NCI-H2107 treated with DMSO at 0.1 percent for 48 hours (cell line): Measurements from ENCODE around the gene ETV4.

Experiments
- DNase-seq: peaks from one replicate; lab custom pipeline; 2025; ENCODE audit not compliant: unreplicated experiment; lab: John Stamatoyannopoulos, UW

ETV4 gene

GRCh38 chr17:43547189-43547550 is 1.0 kb upstream of the ETV4 start:
- DNase-seq = no peak

GRCh38 chr17:43545383-43545632 is 832 bp downstream of the ETV4 start:
- no peak for DNase-seq

- DNase-seq = no peak
These were observed 2.2 kb downstream of the ETV4 start for GRCh38 chr17:43543771-43544575.

GRCh38 chr17:43543300-43543699 is 2.8 kb downstream of the ETV4 start:
- DNase-seq = no peak

- DNase-seq = no peak
These were observed 3.3 kb downstream of the ETV4 start for GRCh38 chr17:43542859-43543258.

DNA sequence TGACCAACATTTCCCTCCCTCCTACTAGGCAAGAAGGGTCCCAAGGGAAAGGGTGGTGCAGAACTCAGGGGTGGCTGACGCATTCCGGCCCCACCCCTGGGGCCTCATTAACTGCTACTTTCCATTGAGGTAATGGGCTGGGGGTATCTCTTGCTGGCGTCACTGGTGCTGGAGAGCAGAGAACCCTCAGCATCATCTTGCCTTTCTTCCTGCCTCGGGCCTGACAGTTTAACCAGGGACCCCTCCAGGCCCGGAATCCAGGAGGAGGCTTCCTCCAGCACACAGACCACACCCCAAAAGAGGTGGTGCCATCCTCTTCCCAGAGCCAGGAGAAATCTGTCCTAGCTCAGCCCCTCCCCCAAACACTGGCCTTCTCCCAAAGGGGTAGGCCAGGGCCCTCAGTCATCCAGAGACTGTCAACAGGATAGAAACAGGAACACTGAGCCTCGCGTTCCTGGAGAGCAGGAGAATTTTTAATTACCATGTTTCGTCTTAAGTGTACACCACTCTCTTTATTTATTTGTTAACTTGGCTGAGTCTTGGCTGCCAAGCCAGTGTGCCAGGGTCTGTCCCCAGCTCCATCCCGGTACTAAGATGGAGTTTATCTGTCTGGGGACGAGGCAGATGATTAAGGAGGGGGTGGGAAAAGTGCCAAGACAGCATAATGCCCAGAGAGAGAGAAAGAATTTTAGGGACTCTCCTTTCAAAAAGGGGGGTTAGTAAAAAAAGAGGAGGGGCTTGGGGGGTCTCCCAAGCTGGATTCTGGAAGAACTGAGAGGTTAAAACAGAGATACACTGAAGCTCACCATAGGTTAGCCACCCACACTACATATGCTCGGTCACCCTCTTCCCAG is 5.1 kb downstream of the ETV4 start:
- no peak for DNase-seq

DNA sequence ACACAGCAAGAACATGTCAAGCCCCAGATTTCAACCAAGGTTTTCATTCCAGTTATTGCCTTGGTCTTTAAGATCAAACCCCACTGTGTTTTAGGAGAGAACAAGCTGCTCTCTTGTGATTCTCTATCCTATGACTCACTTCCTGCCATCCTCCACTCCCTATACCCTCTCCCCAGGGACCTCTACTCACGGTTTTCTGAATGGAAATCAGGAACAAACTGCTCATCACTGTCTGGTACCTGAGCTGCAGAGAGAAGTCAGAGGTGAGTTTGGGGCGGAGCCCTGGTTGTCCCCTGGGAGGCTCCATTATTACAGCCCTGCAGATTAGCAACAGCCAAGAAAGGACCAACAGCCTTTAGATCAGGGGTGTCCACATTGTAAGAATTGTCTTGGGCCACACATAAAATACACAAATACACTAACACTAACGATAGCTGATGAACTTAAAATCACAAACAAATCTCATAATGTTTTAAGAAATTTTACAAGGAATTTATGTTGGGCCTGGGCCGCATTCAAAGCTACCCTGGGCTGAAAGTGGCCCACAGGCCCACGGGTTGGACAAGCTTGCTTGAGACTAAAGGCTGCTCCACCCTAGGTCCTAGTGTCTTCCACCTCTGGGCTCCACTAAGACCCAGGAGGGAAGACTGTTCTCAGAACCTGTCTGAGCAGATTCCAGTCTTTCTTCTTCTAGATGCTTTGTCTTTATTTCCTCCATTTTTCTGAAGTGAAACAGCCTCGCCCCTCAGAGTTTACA is 9.7 kb downstream of the ETV4 start:
- DNase-seq = no peak

GRCh38 chr17:43534909-43535308 is 11.2 kb downstream of the ETV4 start:
- no peak for DNase-seq

DNA sequence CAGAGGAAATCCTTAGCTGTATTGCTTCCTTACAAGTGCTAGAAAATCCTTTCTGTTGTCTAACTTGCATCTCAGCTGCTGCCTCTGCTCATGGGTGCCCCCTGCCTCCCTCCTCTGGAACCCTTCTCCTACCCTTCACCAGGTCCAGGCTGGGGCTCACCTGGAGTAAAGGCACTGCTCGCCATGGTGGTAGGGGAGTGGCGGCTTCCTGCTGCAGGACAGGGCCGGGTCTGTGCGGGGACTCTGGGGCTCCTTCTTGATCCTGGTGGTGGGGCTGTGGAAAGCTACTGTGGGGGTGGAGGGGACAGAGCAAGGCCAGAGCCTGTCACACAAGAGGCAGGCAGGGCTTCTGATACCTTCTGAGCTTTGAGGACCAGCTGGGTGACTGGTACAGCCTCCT is 12.4 kb downstream of the ETV4 start:
- no peak for DNase-seq

- DNase-seq = no peak
These were observed 13.6 kb downstream of the ETV4 start for GRCh38 chr17:43532581-43532980.

GRCh38 chr17:43531955-43532354 is 14.2 kb downstream of the ETV4 start:
- DNase-seq = no peak

- no peak for DNase-seq
These were observed 15.1 kb downstream of the ETV4 start for GRCh38 chr17:43531082-43531378.

GRCh38 chr17:43530288-43531081 is 15.7 kb downstream of the ETV4 start:
- peak; percentile 43 for DNase-seq

DNA sequence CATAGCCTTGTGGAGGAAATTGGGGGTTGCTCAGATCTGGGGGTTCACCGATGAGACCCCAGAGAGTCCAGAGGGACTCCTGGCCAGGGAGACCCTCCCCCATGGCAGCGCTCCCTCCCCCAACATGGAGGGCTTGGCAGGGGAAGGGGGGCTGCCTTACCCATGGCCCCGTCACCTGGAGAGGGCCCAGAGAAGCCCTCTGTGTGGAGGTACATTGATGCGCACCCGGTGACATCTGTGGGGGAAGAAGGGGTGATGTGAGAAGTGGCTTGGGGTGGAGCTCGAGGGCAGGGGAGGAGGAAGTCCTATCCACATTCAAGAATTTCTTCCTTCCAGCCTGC is 16.2 kb downstream of the ETV4 start:
- no peak for DNase-seq

DNA sequence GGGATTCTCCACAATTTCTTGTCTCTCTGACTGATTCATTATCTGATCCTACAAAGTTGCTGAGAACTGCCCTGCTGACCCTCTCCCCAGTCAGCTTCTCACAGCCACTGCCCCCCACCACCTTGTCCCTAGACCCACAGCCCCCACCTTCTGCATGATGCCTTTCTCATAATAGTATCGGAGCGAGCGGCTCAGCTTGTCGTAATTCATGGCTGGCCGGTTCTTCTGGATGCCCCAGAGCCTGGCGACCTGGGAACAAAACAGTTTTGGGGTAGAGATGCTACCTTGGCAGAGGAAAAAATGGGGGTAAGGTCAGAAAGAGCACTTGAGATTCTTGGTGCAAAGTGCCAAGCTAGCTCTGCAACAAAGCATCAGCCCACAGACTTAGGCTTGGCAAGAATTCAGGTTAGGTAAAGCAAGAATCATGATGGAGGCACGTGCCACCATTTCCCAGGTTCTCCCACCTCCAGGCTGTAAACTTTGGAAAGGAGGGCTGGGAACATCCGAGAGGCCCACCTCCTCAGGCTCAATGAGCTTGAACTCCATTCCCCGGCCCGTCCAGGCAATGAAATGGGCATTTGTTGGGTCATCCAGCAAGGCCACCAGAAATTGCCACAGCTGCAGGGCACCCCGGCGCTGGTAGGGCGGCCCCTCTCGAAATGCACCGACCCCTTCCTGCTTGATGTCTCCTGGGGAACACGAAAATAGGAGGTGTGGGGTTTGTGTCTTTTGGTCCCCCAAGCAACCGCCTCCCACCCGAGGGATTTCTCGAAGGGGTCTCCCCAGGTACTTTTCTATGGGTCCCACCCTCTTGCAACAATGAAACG is 16.9 kb downstream of the ETV4 start:
- no peak for DNase-seq

GRCh38 chr17:43528319-43528987 is 17.7 kb downstream of the ETV4 start:
- DNase-seq = no peak

DNA sequence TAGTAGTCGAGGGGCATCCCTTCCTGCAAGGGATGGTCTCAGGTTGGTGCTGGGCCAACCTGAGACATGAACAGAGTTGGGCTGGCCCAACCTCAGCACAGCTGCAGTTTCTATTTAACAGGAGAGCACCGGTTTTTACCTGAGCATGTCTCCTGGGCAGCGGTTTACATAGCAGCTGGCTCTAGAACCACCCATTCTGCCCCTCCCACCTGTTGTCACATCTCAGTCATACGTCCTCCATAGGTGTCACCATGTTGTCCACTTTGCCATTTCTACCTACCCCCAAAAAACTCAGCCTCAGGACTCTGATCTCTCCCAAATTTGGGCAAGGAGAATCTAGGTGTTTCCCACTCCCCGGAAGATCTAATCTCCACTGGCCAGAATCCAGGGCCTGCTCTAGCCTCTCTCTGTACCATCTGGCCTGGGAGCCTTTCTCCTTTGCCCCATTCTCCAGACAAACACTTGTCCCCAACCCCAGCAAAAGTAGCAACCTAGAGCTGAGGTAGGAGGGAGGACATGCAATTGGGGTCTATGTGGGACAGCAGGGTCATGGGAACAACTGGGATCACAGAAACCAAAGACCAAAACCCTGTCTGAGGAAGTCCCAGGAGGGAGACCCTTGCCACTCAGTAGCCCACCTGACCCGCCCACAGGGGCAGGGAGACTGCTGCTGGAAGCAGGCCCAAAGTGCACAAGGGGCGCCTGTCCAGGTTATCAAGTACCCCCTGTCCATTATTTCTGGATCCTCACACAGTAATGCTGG is 19.1 kb downstream of the ETV4 start:
- no peak for DNase-seq

DNA sequence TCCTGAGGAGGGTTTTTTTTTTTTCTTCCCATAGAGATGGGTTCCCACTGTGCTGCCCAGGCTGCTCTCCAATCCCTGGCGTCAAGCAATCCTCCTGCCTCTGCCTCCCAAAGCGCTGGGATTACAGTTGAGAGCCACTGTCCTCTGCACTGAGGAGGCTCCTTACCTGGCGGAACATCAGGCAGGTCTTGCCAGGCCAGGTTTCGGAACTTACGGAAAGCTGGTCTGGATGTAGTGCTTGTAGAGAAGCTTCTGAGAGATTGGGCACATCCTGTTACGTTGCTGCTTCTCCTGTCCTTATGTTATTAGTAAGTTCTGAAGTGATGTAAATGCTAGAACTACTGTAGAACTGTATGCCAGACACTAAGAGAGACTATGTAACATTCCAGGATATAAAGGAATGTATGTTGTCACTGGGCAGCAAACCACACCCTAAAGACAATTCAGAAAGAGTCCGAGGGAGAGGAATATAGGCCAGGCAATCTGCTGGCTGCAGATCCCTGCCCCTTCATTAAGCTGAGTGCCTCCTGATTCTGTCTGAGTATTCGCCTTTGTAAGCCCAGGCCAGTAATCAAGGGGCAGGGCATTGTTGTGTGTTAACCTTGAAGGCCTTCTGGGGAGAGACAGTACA is 21.1 kb downstream of the ETV4 start:
- DNase-seq = no peak

GRCh38 chr17:43521389-43521788 is 24.8 kb downstream of the ETV4 start:
- no peak for DNase-seq
